ENCODE data around the gene PTPN23. TPM values are rescaled to one million over a fixed set of nuclear protein-coding genes. Genes with fewer than 3 reads are reported as not detected.

Gene PTPN23
- total RNA-seq, 4 donors from 2014 or later, result 26.9 to 199 (median 55.1) TPM

Other genes with a start within 250 kb of the PTPN23 start
- 100 to 1,000 TPM in 1 of 4 donors, 10 to 100 TPM in 3; 54.3 to 113 (median 67.9) TPM for gene SETD2, start 216.9 kb upstream of the PTPN23 start, total RNA-seq
- 1 to 10 TPM in 3 of 4 donors, not detected in 1; 3.7 to 9.4 (median 4.9) TPM for gene KIF9, start 98.2 kb upstream of the PTPN23 start, total RNA-seq
- 10 to 100 TPM; 12.2 to 48.6 (median 14.5) TPM for gene KLHL18, start 98.1 kb upstream of the PTPN23 start, total RNA-seq
- gene SCAP, start 94.9 kb downstream of the PTPN23 start, total RNA-seq, result 100 to 1,000 TPM; 160 to 288 (median 198) TPM
- gene ELP6, start 132.7 kb downstream of the PTPN23 start, total RNA-seq, result 10 to 100 TPM in 3 of 4 donors, 1 to 10 TPM in 1; 1.2 to 55.7 (median 28.3) TPM
- 1 to 10 TPM in 1 of 4 donors, under 1 TPM in 2, not detected in 1; 0.60 to 2.6 (median 0.96) TPM for gene CSPG5, start 197.8 kb downstream of the PTPN23 start, total RNA-seq